BLaER1 (cell line): Measurements from ENCODE around the gene PER2.

Experiments used
- H3K27ac ChIP-seq: shearing (Covaris generic); formaldehyde crosslinking; 2 replicates; pipeline ENCODE4 v1.8.1; 2022
- H3K27me3 ChIP-seq: shearing (Covaris generic); formaldehyde crosslinking; 2 replicates; pipeline ENCODE4 v1.8.1; 2022
- H3K36me3 ChIP-seq: shearing (Covaris generic); formaldehyde crosslinking; 2 replicates; pipeline ENCODE4 v1.8.1; 2022
- H3K4me1 ChIP-seq: shearing (Covaris generic); formaldehyde crosslinking; 2 replicates; pipeline ENCODE4 v1.8.1; 2022
- H3K4me2 ChIP-seq: shearing (Covaris generic); formaldehyde crosslinking; 2 replicates; pipeline ENCODE4 v1.8.1; 2022
- H3K4me3 ChIP-seq: shearing (Covaris generic); formaldehyde crosslinking; 2 replicates; pipeline ENCODE4 v1.8.1; 2022
- H3K9ac ChIP-seq: shearing (Covaris generic); formaldehyde crosslinking; 2 replicates; pipeline ENCODE4 v1.8.1; 2022
- H3K9me3 ChIP-seq: shearing (Covaris generic); formaldehyde crosslinking; 2 replicates; pipeline ENCODE4 v1.8.1; 2022
- H4K20me1 ChIP-seq: shearing (Covaris generic); formaldehyde crosslinking; 2 replicates; pipeline ENCODE4 v1.8.1; 2022
- Cebpa-rat ChIP-seq: shearing (Covaris generic); IDR thresholded peaks from 2 replicates; pipeline ENCODE4 v1.8.1; 2022

Gene PER2

DNA sequence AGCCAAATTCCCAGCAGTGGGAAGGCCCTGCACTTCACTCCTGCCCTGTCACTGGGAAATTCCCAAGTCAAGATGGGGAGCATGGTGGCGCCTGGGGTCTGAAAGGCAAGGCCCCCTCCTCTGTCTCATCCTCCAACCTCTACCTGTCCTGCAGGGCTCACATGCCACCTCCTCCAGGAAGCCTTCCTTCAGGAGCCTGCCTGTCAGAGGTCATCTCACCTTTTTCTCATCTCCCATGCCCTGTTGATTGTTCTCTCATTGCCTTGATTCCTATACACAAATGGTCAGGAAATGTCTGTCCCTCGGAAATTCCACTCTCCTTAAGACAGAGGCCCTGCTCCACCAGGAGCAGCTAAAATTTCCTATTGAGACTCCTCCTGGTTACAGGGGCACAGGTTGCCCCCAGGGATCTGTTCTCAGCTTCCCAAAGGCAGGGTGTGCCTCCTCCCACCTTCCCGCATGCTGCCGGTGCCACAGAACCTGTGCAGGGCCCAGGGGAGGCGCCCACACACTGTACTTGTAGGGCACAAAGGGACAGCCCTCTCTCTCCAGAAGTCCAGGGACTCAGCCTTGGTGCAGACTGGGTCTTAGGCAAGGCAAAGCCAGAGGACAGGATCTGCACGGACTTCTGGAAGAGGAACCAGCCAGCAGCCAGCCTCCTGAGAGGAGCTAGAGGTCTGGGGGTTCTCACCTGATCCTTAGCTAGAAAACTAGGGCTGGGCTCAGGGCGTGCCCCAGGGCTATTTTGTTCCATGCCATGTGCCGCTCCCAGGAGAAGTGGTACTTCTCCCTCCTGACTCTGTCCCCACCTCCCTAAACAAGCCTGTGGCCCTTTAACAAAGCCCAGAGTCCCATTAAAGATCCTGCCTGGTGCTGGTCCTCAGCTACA, 61.5 kb downstream of the PER2 start:
- no peaks in the 10 kb centered on the region for H3K27me3 ChIP-seq
- no peaks in the 10 kb centered on the region for H3K9me3 ChIP-seq

GRCh38 chr2:238225911-238226697, 62.3 kb downstream of the PER2 start:
- 0 out of 2 replicates have a peak, but pooled peaks cover 2% of the 10 kb centered on the region for H3K9me3 ChIP-seq
- no peak overlapping the region; the same call in 1 of the 2 replicates for H3K27ac ChIP-seq
- H3K4me1 ChIP-seq: peaks cover 23% of the 10 kb centered on the region
- no peak for TF ChIP-seq Cebpa-rat
- peaks cover 55% of the 10 kb centered on the region for H3K36me3 ChIP-seq
- no peak overlapping the region for H3K4me3 ChIP-seq
- H4K20me1 ChIP-seq: 0 out of 2 replicates have a peak, but pooled peaks cover 18% of the 10 kb centered on the region
- 0 out of 2 replicates have a peak overlapping the region, but pooled peaks have one; percentile 10 for H3K9ac ChIP-seq
- H3K4me2 ChIP-seq: no peak overlapping the region
- no peaks in the 10 kb centered on the region for H3K27me3 ChIP-seq

More for the DNA sequence above, 61.5 kb downstream of the PER2 start:
- no peak overlapping the region for H3K27ac ChIP-seq
- H3K36me3 ChIP-seq: peaks cover 55% of the 10 kb centered on the region
- H3K9ac ChIP-seq: no peak overlapping the region
- no peak overlapping the region for H3K4me2 ChIP-seq
- no peak overlapping the region for H3K4me3 ChIP-seq
- 0 out of 2 replicates have a peak, but pooled peaks cover 18% of the 10 kb centered on the region for H4K20me1 ChIP-seq
- TF ChIP-seq Cebpa-rat: no peak
- peaks cover 30% of the 10 kb centered on the region for H3K4me1 ChIP-seq

GRCh38 chr2:238225121-238225520, 63.3 kb downstream of the PER2 start:
- Histone ChIP-seq H3K27ac (no peak overlapping the region), H3K4me1 (peaks cover 13% of the 10 kb centered on the region), H3K36me3 (peaks cover 55% of the 10 kb centered on the region), H3K4me3 (no peak overlapping the region), H4K20me1 (0 out of 2 replicates have a peak, but pooled peaks cover 18% of the 10 kb centered on the region), H3K4me2 (no peak overlapping the region), H3K9me3 (peaks cover 11% of the 10 kb centered on the region), H3K27me3 (no peaks in the 10 kb centered on the region), H3K9ac (0 out of 2 replicates have a peak overlapping the region, but pooled peaks have one; percentile 10)
- TF ChIP-seq Cebpa-rat: no peak

DNA sequence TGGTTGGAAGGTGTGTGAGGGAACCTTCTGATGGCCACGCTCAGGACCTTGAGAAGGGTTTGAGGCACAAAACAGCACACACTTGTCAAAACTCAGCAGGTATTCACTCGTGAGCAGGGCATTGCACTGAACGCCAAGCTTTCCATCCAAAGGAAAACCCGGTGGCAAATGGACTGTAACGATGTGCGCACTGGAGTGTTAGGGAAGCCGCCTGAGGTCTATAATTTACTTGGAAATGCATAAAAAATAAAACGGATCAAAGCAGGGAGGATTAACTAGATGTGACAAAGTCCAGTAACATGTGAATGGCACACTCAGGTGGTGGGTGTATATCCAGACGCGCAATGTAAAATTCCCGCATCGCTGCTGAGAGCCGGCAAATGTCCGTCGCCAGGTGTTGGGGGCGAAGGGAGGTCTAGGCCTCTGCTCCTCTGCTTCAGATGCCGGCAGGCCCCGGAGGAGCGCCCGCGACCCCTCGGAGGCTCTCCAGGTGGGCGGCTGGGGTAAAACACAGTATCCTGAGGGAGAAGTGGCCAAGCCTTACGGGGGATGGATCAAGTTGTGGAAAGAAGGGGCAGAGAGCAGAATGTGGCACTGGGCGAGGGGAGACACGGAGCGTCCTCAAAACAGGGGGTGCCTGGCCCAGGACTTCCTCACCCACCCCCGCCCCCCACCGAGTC, 63.9 kb downstream of the PER2 start:
- Histone ChIP-seq H3K4me2 (no peak overlapping the region), H3K9me3 (peaks cover 11% of the 10 kb centered on the region), H3K4me3 (no peak overlapping the region), H3K27me3 (no peaks in the 10 kb centered on the region), H3K9ac (no peak overlapping the region), H3K27ac (no peak overlapping the region), H3K36me3 (peaks cover 55% of the 10 kb centered on the region), H4K20me1 (0 out of 2 replicates have a peak, but pooled peaks cover 18% of the 10 kb centered on the region), H3K4me1 (peaks cover 8% of the 10 kb centered on the region; the same call in 1 of the 2 replicates)
- TF ChIP-seq Cebpa-rat: no peak

- no peaks in the 10 kb centered on the region for H3K27me3 ChIP-seq
- 0 out of 2 replicates have a peak, but pooled peaks cover 11% of the 10 kb centered on the region for H4K20me1 ChIP-seq
- H3K9me3 ChIP-seq: peaks cover 11% of the 10 kb centered on the region
- H3K36me3 ChIP-seq: peaks cover 27% of the 10 kb centered on the region
- TF ChIP-seq Cebpa-rat: no peak
- no peak overlapping the region for H3K9ac ChIP-seq
- no peak overlapping the region for H3K27ac ChIP-seq
- no peaks in the 10 kb centered on the region for H3K4me1 ChIP-seq
- H3K4me2 ChIP-seq: no peak overlapping the region
- no peak overlapping the region for H3K4me3 ChIP-seq
Measured at GRCh38 chr2:238220892-238221521, 67.4 kb downstream of the PER2 start.

DNA sequence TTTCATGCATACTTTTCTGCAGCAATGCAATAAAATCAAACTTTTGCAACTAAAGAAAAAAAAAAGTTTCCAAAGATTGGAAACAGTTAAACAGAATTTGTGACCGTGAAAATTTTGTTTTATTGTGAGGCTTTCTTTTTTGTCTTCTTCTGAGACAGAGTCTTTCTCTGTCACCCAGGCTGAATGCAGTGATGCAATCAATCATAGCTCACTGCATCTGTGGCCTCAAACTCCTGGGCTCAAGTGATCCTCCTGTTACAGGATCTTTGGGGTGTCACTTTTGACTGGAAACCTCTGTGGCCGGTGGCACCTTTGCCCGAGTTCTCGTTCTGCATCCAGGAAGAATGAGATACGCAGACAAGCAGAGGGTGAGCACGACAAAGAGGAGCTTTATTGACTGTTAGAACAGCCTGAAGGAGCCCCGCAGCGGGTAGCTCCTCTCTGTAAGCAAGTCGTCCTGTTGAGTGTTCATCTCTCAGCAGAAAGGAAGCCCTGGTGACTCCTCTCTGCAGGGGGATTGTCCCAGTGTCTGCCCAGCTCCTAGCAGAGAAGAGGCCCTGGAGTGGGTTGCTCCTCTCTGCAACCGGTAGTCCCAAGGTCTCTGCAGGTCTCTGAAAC, 68.0 kb downstream of the PER2 start:
- Histone ChIP-seq H3K4me1 (no peaks in the 10 kb centered on the region), H3K27ac (no peak overlapping the region), H3K9me3 (peaks cover 11% of the 10 kb centered on the region), H3K27me3 (no peaks in the 10 kb centered on the region), H3K36me3 (peaks cover 20% of the 10 kb centered on the region), H3K4me3 (no peak overlapping the region), H3K4me2 (no peak overlapping the region), H3K9ac (no peak overlapping the region), H4K20me1 (0 out of 2 replicates have a peak, but pooled peaks cover 5% of the 10 kb centered on the region)
- TF ChIP-seq Cebpa-rat: peak; percentile 38; the same call in 1 of the 2 replicates

GRCh38 chr2:238216651-238217184, 71.7 kb downstream of the PER2 start:
- H3K4me3 ChIP-seq: no peak overlapping the region
- no peak overlapping the region for H3K27ac ChIP-seq
- peaks cover 11% of the 10 kb centered on the region for H3K9me3 ChIP-seq
- no peak overlapping the region for H3K4me2 ChIP-seq
- no peaks in the 10 kb centered on the region for H3K27me3 ChIP-seq
- no peak overlapping the region for H3K9ac ChIP-seq
- no peaks in the 10 kb centered on the region for H3K36me3 ChIP-seq
- TF ChIP-seq Cebpa-rat: no peak
- no peaks in the 10 kb centered on the region for H4K20me1 ChIP-seq
- no peaks in the 10 kb centered on the region for H3K4me1 ChIP-seq

DNA sequence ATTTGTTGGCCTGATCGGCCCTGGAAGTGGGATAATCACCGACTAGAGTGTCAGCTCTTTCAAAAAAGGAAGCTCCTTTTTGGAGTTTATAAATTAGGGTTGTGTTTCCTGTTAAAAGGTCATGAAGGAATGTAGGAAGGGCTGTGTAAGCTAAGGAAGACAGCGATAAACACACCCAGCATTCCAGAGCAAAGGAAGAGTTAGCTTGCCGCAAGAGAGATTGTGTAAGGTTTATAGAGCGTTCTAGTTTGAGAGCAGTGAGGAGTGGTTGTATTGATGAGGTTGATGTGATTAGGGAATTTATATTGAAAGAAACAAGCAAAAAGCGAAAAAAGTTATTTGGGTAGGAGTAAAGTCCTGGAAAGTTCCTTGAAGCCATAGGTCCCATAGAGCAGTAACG, 81.4 kb downstream of the PER2 start:
- Histone ChIP-seq H3K9ac (no peak overlapping the region), H3K4me3 (no peak overlapping the region), H3K4me2 (no peak overlapping the region)

More for the DNA sequence above, 81.4 kb downstream of the PER2 start:
- no peak for TF ChIP-seq Cebpa-rat
- H4K20me1 ChIP-seq: peaks cover 14% of the 10 kb centered on the region
- H3K9me3 ChIP-seq: no peaks in the 10 kb centered on the region
- H3K4me1 ChIP-seq: peaks cover 13% of the 10 kb centered on the region
- H3K27ac ChIP-seq: no peak overlapping the region
- no peaks in the 10 kb centered on the region for H3K27me3 ChIP-seq
- no peaks in the 10 kb centered on the region for H3K36me3 ChIP-seq
